ENCODE measurements around the gene CUX1.

The CUX1 gene

GRCh38 chr7:101952355-101953247 lies 135.2 kb downstream of the CUX1 start:
- no peak for DNase-seq (ENCODE audit: low read depth in 1 of 2, low spot score in 1 of 2)

- DNase-seq (ENCODE audit: low read depth in 1 of 2, low spot score in 1 of 2): no peak
Measured at GRCh38 chr7:101953248-101953819, 135.9 kb downstream of the CUX1 start.

DNA sequence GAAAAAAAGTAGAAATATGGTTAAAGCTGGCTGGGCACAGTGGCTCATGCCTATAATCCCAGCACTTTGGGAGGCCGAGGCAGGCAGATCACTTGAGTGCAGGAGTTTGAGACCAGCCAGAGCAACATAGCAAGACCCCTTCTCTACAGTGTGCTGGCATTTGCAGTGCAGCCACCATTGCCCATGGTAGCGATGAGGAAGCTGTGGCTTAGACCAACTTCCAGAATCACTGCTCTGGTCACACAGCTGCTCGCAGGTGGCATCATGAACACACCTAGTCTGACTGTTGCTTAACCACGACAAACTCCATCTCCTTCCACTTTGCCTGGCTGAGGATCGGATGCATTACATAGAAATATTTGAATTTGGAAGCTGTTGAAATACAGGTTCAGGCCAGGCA lies 137.1 kb downstream of the CUX1 start:
- DNase-seq (ENCODE audit: low read depth in 1 of 2, low spot score in 1 of 2): no peak

- no peak for DNase-seq (ENCODE audit: low read depth in 1 of 2, low spot score in 1 of 2)
Measured at GRCh38 chr7:101956130-101956529, 138.7 kb downstream of the CUX1 start.

DNA sequence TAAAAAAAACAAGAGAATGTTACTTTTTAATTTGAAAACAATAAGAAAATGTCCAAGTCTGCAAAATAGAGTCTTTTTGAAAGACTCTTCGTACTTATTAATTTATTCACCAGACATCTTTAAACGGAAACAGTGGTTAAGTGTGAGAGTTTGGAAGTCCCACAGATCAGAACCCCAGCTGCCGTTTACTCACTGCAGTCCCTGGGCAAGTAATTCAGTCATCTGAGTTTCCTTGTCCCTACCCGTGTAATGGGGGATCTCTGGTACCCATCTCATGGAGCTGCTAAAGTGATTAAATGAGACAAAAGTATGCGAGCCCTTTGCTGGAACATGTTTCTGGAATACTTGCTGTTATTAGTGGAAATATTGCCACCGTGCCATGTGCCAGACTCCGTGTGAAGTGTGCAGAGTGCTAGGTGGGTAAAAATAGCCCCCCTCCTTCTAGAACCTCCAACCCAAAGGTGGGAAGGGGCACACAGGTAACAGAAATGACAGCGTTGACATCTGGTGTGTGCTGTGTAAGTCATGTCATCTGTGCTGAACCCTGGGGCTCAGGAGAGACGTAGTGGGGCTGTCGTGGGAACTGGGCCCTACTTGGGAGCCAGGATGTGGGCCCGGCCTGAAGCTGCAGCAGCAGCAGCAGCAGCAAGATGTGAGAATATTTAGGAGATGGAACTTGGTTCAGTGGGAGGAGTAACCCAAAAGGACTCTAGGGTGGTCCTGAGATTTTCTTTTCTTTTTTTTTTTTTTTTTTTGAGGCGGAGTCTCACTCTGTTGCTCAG lies 140.5 kb downstream of the CUX1 start:
- no peak for DNase-seq (ENCODE audit: low read depth in 1 of 2, low spot score in 1 of 2)

DNA sequence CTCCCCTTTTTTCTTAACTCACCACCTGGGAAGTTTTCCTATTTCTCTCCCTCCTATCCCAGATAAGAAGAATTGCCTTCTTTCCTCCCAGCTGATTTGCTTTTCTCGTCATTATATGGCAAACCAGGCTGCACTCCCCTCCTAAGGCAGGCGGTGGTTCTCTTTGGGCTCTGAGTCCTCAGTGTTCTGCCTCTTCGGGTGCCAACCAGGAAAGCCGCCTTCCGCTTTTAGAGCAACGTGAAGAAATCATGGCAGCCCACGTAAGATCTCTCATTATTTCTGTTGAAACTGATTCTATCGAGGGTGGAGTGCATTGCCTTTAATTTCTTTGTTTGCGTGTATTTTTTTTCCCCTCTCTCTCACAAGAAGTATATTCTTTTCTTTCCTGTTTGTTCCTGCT lies 141.9 kb downstream of the CUX1 start:
- no peak for DNase-seq (ENCODE audit: low read depth in 1 of 2, low spot score in 1 of 2)

GRCh38 chr7:101959829-101960228 lies 142.4 kb downstream of the CUX1 start:
- no peak for DNase-seq (ENCODE audit: low read depth in 1 of 2, low spot score in 1 of 2)

DNA sequence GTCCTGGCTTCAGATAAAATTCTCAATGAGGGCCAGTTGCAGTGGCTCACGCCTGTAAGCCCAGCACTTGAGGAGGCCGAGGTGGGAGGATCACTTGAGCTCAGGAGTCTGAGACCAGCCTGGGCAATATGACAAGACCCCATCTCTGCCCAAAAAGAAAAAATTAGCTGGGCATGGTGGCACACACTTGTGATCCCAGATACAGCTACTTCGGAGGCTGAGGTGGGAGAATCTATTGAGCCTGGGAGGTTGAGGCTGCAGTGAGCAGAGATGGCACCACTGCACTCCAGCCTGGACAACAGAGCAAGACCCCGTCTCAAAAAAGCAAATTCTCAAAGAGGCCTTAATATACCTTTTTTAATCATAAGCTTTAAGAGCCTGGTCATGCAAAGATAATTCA lies 142.9 kb downstream of the CUX1 start:
- DNase-seq (ENCODE audit: low read depth in 1 of 2, low spot score in 1 of 2): no peak

DNA sequence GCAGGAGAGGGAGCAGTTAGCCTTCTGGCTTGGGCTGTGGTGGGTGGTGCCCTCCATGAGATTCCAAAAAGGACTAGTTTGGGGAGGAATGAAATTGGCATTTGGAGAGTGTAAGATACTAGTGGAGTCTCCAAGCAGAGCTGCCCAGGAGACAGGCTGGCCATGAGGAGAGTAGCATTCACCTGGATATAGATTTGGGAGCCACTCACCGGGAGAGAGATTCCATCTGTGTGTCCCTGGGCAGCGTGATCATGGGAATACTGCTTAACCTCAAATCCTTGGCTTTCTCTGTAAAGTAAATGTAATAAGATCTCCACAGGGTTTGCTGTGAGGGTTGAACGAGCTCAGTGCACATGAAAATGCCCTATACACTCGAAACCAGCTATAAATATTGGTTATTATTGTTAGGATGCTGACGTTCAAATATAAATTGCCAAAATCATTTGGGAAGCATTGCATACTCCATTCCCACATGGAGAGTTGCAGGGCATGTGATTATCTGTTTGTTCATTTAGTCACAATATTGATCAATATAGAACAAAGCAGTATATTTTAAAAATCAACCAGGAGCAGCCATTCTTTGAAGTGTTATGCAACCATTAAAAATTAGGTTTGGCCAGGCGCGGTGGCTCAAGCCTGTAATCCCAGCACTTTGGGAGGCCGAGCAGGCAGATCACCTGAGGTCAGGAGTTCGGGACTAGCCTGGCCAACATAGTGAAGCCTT lies 143.7 kb downstream of the CUX1 start:
- no peak for DNase-seq (ENCODE audit: low read depth in 1 of 2, low spot score in 1 of 2)

DNA sequence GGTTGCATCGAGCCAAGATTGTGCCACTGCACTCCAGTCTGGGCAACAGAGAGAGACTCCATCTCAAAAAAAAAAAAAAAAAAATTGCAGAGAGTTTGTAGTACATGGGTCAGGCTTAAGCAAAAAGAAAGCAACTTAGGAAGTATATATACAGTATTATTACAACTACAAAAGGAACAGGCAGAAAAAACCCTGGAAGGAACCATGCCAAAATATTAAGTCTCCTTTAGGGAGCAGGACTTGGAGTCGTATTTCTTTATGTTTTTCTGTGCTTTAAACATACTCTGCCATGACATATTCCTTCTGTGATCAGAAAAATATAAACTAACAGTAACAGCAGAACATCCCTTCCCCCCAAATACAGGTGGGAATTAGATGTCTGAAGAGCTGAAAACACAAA lies 144.4 kb downstream of the CUX1 start:
- no peak for DNase-seq (ENCODE audit: low read depth in 1 of 2, low spot score in 1 of 2)

DNA sequence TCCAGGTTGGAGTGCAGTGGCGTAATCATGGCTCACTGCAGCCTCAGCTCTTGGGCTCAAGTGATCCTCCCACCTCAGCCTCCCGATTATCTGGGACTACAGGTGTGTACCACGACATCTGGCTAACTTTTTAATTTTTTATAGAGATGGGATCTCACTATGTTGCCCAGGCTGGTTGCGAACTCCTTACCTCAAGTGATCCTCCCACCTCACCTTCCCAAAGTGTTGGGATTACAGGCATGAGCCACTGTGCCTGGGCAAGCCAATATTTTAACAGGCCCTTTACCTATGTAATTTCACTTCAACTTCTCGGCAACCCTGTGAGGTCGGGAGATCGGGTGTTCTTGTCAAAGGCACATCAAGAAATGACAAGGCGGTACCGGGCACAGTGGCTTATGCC lies 146.3 kb downstream of the CUX1 start:
- DNase-seq (ENCODE audit: low read depth in 1 of 2, low spot score in 1 of 2): no peak

- DNase-seq (ENCODE audit: low read depth in 1 of 2, low spot score in 1 of 2): no peak
Measured at GRCh38 chr7:101964680-101965452, 147.4 kb downstream of the CUX1 start.

GRCh38 chr7:101968720-101969466 lies 151.5 kb downstream of the CUX1 start:
- no peak for DNase-seq (ENCODE audit: low read depth in 1 of 2, low spot score in 1 of 2)

GRCh38 chr7:101969997-101970585 lies 152.7 kb downstream of the CUX1 start:
- no peak for DNase-seq (ENCODE audit: low read depth in 1 of 2, low spot score in 1 of 2)

DNA sequence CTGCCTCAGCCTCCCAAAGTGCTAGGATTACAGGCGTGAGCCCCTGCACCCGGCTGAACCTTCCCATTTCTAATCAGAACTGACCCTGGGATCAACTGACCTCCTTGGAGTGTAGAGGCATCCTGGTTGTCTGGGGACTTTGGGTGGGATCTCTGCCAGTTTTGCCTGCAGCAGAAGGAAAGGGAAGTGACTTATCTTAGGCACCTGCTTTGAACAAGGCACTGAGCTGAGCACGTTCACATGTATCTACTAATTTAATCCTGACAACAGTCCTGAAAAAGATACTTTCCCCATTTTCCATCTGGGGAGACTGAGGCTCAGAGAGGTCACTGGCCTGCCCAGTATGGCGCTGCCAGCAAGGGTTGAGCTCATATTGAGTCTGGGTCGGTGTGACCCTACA lies 153.4 kb downstream of the CUX1 start:
- DNase-seq (ENCODE audit: low read depth in 1 of 2, low spot score in 1 of 2): no peak

DNA sequence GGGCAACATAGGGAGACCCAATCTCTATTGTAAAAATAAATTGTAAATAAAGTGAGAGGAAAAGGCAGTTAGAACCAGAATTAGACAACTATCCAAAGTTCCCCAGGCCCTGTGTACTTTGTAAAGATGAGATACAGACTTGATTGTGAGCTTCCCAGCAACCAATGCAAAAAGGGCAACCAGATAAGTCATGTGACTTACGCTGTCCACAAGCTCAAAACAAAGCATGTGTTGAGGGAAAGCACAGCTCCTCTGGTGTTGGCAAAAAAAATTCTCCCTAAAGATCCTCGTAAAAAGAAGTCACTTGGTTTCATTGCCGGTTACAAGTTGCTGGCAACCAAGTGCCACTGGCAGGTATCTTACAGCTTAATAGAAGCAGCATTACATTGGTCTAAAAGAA lies 154.0 kb downstream of the CUX1 start:
- no peak for DNase-seq (ENCODE audit: low read depth in 1 of 2, low spot score in 1 of 2)

DNA sequence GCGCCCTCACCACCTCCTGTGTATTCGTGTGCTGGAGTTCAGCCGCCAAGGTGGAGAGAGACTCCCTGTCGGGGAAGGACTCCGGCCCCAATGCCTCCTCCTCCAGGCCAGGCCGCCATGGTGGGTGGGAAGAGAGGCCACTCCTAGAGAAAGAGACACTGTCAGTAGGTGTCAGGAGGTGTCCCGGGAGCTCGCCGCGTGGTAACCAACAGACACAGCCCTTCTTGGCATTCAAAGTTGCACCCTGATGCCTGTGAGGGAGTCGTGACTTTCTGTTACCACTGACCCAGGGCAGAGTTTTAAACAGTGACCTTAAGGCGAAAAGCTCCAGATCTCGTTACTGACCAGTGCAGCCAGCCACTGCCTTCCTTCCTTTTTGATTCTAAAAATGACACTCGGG lies 155.2 kb downstream of the CUX1 start:
- no peak for DNase-seq (ENCODE audit: low read depth in 1 of 2, low spot score in 1 of 2)

DNA sequence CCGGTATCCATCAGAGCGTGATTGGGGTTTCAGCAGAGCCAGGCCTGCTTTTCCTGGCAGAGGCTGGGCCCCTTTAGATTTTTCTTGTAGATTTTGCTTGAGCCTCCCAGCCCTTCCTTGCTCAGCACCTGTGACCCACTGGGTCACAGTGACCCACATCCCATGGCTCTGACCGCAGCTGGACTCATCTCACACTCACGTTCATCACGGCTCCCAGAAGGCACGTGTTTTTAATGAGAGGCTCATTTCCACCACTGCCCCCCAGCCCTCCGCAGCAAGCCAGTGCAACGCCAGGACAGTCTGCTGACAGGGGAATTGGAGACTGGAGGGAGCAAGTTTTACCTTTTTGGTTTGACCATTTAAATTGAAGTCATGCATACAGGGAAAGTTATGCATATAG lies 155.7 kb downstream of the CUX1 start:
- DNase-seq (ENCODE audit: low read depth in 1 of 2, low spot score in 1 of 2): no peak

DNA sequence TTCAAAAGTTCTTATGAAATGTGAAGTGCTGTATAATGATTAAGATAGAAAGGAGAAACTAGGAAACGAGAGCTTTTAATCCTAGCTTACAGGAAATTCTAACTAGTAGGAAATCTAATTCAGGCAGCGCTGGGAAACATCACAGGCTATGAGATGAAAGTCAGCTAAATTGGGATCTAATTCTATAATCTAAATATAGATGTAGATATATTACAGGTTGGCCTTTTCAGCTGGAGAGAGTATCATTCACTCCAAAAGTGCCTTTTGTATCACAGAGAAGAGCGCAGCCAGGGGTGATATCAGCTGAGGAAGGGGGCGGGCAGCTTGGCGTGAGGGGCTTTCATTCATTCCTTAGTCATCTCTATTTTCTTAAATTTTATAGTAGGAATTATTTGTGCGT lies 157.0 kb downstream of the CUX1 start:
- DNase-seq (ENCODE audit: low read depth in 1 of 2, low spot score in 1 of 2): no peak

- DNase-seq (ENCODE audit: low read depth in 1 of 2, low spot score in 1 of 2): no peak
Measured at GRCh38 chr7:101975046-101975445, 157.6 kb downstream of the CUX1 start.

Data from activated CD4-positive, alpha-beta T cell treated with anti-CD3 and anti-CD28 coated beads, Interleukin-2, amount 50 U/mL, for 24 hours (primary cell).